ENCODE data around the gene FOXK1.

The FOXK1 gene

DNA sequence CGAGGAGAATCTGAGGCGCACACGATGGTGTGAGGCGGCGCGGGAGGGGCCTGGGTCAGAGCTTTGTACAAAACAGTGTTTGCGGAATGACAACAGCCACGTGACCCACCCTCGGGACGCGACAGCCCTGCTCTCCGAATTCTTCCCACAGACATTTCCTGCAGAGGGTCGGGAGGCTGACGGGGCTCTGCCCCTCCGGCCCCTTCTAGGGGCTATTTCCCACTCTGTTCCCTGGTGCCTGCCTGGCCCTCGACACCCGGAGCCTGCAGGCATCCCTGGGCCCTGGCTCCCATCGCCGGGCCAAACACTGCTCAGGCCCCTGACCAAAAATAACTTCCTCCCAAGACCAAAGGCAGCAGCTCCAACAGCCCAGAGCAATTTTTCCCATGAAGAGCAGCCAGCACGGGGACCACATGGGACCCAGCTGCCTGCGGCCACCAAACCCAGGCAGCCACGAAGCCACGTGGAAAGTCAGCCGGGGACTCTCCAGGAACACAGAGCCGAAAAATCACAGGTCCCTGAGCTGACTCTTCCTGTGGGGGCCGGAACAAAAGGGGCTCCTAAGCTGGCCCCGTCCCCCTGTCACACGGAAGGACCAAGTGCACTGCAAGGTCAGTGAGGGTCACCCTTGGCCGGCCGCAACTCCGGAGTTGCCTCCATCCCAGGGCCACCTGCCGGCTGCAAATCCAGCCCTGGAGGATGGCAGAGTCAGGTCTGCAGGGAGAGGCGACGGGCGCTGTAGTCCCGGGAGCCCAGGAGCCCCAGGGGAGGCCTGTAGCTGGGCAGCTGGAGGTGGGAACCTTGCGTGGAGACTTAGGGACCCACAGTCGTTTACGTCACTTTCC lies 137.7 kb downstream of the FOXK1 start:
- no peak for DNase-seq (ENCODE audit: low read depth)

DNA sequence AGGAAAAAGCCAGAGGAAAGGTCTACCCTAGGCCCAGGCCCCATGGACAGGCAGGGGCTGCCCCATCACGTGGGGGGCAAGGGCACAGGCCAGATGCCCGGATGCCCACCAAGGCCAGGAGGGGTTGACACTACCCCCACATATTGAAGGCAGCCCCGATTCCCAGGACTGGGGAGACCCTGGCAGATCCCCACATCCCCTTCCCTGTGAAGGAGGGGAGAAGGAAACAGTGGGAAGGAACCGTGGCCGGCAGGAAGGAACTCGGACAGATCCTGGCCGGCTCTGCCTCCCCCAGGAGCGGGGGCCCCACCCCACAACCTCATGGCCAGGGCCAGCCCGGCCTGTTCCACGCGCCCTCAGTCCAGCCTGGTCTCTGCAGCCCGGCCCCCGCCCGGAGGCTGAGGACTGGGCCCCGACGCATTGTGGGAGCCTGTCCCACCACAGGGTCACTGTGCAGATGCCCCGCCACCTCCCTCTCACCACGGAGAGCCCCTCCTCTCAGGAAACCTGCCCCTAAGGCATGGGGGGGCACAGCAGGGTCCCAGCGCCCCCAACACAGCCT lies 138.4 kb downstream of the FOXK1 start:
- DNase-seq (ENCODE audit: low read depth), result no peak

Data from activated T-cell treated with anti-CD3 and anti-CD28 coated beads for 48 hours (primary cell).